NCI-H1048 (cell line): ENCODE data around the gene FAM3D.

ENCODE experiments used
- DNase-seq: peaks from one replicate; lab custom pipeline; 2025; lab: John Stamatoyannopoulos, UW

FAM3D gene

DNA sequence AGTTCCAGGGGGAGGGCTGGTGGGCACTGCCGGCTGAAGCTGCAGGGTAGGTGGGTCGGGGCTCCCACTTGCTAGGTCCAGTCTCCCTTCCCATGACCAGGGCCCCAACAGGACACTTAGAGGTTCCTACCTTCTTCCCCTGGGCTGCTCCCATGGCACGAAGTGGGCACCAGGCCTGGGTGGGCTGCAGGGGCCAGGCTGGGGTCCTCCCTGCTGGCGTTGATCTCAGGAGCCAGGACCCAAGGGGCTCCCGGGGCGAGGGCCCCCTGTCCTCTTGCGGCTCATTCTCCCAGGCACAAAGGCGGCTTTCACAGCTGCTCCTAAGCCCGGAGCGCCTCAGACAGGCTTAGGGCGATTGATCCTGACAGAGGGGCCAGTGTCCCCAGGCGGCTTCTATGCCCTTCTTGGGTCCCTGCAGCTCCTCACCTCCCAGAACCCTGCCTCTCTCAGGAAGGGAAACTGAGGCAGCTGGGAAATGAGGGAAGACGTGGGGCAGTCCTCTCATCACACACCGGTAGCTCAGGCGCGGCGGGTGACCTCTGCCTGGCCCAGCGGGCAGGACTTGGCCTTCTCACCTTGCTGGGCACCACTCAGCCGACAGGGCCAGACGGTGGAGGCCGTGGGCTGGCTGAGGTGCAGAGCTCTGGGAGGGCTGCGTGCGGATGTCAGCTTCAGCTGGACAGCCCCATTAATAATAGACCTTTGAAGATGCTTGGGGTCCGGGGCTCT, 39.6 kb downstream of the FAM3D start:
- no peak for DNase-seq

DNA sequence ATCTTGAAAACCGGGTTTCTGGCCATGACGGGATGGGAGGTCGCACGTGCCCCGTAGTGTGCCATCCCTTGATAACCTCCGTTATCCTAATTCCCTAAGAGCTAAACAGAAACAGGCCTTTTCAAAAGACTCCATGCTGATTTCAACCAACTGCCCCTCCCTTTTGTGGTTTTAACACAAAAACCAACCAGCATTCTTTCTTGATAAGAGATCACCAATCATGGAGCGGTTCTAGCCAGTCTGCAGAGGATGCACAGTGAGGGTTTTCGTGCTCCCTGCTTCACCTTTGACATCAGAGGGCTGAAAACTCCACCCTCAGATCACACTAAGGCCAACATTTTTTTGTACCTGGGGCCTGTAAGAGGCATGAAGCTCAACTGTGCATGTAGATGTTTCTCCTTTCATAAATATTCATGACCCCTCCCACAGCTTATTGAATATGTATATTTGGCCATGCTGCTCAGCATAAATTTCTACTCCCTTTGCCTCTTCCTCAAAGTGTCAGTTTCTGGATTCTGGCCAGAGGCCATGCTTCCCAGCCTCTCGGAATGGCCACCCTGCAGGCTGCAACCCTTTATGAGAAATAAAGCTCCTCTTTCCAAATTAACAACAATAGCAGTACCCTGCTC, 41.3 kb downstream of the FAM3D start:
- no peak for DNase-seq

DNA sequence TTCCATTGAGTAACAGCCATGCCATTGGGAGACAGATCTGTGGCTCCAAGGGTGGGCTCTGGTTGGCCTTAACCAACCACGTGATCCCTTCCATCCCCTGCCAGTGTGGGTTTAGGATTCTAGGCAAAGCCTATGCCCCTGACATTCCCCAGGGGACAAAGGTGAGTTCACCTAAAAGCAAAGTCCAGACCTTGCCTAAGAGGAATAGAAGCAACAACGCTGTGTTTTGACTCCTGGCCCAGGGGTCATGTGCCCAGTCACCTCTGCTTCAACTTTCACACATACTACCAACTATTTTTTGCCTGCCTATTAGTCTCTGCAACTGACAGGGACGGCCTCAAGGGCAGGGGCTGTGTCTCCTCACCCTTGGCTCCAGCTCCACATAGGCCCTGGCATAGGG, 42.0 kb downstream of the FAM3D start:
- no peak for DNase-seq

DNA sequence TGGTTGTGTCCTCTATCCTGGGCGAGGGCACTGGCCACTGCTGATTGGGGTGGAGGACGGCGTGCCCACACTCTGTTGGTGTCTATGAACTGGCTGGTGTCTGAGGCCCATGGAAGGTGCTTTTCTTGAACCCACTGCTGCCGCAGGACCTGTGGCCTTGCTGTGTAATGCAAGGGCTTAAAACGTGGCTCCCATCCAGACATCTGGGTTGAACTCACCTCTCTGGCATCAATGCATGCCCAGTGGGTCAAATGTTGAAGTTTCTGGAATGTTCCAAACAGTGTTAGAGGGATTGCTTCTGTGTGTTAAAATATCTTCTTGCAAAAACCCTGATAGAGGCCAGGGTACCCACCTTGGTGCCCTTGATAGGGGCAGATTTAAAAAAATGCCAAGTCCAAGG, 42.6 kb downstream of the FAM3D start:
- DNase-seq: no peak

DNA sequence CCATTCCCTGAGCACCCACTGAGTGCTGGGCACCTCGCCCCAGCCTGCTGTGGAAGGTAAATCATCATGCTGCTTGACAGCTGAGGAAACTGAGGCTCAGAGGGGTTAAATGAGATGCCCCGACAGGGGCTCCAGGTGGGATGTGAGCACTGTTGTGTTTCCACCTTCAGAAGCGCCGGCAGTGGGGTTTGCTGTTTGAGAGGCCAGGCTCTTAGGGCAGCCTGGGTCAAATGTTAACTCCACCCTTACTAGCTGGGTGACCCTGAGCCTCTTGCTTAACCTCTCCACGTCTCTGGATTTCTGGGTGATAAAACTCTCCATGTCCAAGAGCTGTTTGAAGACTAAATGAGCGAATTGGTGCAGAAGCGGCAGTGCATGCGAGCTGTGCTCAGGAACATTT, 43.1 kb downstream of the FAM3D start:
- no peak for DNase-seq

DNA sequence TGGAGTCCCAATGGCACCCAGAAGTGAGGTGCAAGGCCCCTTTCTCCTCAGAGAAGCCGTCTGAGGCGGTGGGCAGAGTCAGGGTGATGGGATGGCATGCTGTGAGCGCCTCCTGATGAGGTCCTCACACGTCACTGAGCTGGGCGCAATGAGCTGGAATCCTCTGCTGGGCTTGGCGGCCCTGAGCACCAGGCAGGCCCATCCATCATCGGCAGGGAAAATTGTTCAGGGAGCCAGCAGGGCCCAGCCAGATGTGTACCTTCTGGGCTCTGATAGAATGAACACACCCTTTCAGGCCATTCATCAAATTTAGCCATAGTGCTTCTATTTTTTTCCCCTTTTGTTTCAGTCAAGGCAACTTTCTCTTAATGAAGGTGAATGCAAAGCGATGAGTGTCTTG, 43.7 kb downstream of the FAM3D start:
- no peak for DNase-seq

DNA sequence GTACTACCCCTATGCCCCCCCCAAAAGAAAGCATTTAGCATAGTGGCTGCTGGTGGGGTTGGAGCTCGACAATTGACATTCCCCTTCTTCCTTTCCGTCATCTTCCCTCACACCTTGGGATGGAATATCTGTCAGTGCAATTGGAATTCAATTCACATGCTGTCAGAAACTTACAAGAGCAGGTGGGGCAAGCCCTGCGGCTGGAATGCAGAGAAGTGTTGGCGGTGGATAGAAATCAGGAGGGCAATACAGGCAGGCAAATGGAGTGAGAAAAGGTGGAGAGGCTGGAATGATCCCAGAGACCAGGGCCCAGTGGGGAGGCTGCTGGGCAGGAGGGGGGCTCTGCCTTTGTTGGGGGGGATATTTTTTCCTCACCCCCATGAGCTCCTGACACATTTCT, 44.1 kb downstream of the FAM3D start:
- no peak for DNase-seq

DNA sequence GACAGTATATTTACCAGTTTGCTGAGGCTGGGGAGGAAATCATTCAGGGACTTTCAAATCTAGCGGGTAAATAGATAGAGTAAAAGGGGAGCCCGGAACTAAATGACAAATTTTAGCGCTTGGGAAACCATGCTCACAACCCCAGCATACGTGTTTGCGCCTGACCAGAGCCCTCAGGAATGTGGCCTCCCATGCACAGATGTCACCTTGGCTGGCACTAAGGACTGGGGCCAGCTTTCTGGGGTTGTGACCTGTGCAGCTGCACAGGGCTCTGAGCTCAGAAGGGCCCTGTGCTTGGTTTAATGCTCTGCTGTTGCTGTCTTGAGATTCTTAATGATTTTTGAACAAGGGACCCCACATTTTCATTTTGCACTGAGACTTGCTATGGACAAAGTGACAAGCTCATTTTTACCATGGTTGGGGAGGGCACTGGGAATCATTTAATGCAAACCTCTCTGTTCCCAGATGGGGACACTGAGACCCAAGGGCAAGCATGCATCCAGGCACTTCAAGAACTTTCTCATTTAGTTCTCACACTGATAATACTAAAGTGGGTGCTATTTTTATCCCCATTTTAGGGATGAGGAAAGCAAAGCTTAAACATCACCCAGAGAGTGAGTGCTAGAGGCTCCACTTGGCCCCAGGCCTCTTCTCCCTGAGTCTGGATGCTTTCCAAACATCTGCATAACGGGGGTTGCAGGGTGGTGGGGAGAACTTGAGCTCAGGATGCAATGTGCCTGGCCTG, 45.3 kb downstream of the FAM3D start:
- DNase-seq: no peak

DNA sequence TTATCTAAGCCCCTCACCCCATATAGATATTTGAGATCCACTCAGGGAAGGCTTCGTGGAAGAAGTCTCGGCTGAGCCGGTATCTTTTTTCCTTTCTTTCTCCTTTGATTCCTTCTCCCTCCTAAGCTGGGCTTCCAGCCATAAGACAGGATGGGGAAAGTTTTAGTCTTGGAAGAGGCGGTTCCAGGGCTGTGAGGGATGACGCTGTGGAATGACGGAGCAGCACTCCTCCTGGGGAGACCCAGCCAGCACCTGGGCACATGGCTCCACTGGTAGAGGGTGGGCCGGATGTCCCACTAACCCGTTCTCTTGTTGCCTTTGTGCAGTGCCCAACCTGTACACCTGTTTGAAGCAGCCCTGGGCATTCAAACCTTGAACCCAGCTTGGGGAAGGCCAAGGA, 46.2 kb downstream of the FAM3D start:
- no peak for DNase-seq

DNA sequence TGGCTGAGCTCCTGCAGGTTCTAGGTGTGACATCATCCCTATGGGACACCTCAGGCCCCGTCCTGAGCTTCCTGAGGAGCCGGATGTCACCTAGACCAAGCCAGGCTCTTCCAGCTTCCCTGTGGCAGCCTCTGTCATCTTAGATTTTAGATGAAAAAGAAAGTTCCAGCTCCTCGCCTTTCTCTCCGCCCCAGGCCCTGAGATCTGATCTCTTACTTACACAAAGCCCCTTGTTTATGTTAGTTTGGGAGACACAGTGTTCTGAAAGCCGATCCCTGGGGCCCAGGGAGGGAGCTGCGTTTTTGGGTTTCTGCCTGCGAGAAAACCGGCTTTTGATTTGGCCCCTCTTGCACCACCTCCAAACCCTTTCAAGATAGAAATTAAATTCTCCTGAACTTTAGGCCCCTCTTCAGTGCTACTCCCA, 49.2 kb downstream of the FAM3D start:
- DNase-seq: no peak

DNA sequence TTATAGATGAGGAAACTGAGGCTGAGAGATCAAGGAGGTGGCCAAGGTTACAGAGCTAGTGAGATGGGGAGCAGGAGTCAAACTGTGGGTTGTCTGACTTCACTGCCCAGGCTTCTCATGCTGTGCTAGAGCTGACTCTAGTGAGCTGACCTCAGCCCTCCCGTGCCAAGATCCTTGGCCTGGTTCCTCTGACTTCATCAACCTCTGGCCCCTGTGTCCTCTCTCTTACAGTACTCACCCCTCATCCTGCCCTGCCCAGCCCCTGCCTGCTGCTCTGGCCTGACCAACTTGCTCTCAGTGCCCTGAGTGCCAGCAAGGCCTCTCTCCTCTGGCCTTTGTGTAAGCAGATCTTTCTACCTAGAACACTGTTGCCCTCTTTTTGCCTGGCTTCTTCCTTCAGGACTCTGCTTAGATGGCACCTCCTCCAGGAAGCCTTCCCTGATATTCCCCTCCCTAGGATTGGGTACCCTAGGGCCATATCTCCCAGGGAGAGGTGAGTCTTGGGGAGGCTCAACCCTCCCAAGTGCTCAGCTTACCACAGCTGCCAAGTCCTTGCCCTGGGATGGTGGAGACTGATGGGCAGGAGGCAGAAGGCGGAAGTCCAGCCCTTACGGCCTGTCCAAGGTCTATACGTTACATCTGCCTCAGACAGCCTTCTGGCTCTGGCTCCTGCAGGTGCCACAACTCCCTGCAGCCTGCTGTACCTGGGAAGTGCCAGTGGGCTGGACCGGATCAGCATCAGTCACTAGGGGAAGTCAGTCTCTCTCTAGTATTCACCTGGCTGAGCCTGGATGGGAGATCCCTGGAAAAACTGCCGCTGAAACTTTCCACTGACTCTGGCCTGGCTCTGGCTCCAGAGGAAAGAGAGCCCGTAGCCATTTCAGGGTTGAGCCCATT, 53.1 kb downstream of the FAM3D start:
- no peak for DNase-seq

DNA sequence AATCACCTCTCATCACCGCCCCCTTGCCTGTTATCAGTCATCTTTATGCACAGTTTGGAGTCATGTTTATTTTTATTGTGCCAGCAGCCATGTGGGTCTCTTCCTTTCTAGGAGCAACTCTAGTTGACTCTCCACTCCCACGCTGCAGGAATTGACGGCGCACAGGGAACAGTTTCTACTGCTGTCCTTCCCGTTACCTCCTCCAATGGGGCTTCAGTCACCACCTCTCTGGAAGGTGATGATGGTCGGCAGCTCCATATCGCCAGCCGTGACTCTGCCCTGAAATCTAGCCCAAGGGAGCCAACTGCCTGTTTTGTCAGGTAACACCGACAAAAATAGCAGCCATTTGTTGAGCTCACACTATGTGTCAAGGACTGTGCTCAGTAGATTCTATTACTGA, 53.7 kb downstream of the FAM3D start:
- DNase-seq: no peak

DNA sequence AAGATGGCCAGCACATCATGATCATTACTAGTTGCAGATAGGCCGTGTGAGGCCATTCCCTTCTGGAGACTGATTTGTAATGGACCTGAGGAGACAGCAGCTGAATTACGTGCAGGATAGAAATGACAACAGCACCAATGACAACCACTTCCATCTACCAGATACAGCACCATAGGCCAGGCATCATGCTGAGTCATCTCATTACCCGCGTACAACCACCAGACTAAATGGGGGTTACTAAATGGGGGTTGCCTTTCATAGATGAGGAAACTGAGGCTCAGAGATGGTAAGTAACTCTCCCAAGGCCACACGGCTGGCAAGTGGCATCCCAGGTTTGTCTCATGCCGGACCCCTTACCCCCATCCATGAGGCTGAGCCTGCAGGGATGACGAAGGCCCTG, 56.6 kb downstream of the FAM3D start:
- DNase-seq: no peak

DNA sequence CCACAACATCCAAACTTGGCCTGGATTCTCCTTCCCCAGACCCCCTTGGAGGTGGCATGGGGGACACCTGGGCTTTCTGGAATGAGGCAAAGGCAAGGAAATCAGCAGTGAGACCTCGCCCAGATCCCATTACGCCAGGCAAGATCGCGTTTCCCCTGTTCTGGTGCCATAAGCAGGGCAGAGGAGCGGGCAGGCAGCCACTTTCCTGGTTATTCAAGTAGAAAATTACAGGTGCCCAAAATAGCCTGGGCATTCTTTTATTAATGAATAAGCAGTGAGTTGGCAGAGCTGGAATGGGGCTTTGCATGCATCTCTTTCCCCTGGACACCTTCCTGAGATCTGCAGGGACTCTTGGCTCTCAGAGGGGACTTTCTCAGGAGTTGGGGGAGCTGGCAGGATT, 57.9 kb downstream of the FAM3D start:
- DNase-seq: no peak

DNA sequence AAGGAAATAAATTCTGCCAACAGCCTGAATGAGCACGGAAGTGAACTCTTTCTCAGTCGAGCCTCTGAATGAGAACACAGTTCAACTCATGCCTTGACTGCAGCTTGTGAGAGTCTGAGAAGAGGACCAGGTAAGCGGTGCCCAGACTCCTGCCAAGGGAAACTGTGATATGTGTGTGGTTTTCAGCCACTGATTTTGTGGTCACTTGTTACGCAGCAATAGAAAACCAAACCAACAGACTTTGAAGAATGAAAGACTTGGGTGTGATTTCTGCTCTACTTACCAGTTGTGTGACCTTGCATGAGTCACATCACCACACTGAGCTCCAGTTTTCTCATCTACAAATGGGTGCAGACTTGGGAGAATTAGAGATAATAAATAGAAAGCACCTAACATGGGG, 58.8 kb downstream of the FAM3D start:
- no peak for DNase-seq

DNA sequence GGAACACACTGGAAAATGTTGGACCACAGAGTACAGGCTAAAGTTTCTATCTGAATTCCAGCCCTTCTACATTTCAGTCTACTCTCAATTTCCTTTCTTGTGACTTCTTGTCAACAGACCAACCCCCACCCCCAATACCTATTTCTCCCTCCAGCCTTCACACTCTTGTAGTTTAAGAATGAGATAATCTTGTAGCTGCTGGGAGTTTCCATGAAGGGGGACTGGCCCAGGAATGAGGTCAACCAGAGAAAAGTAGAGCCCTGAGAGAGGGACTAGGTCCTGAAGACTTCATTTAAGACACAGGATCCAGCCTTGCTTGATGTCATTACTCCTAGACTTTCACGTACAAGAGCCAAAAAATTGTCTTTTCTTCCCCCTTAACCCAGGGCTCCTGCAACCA, 59.9 kb downstream of the FAM3D start:
- no peak for DNase-seq

DNA sequence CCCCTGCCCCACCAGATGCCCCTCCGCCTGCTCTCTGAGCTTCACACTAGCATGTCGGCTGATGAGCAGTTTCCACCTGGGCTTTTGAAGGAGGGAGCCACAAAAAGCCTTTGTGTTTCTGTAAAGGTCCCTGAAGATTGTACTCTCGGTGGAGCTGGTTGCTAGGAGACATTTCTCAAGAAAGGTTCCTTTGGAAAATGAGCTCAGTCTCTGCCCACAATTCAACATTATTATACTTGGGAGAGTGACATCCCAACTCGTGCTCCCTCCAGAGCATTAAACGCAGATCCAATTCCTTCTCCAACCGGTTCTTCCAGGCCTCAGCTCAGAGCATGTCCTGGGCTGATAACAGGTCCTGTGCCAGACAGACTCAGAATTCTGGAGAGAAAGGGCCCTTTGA, 62.5 kb downstream of the FAM3D start:
- DNase-seq: no peak

DNA sequence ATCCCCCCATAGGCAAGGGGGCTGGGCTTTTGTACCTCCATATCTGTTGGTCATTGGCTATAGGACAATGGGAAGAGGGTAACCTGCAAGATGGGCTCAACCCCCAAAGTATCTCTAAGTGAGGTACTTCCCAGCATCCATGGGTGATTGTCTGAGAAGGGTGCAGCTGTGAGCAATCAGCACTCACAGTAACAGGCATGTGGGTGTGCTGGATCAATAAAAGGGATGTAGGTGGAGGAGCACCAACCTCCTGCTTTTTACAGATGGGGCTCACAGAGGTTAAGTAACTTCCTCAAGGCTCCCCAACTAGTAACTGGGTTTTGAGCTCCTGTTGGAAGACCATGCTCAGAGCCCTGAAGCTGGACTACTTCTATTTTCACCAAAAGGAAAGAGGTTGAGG, 63.0 kb downstream of the FAM3D start:
- no peak for DNase-seq

DNA sequence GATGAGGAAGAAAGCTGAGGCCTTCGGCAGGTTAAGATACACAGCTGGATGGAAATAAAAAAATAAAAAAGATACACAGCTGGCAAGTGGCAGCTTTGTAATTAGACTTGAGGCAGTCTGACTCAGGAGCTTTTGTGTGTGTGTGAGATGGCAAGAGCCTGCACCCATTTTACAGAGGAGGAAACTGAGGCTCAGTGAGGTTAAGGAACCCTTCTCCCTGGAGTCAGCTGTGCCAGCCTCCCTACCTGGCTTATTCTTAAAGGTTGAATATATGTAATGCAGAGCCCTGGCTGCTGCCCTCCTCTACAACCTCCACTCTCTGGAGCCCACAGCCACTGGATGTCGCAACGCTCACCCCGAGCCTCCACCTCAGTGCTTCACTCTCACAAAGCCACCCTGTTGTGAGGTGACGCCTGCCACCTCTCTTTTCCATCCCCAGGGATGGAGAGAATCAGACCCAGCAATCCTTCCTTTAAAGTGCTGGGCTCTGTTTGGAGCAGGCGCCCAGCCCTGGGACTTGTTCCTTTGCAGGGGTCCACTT, 68.7 kb downstream of the FAM3D start:
- DNase-seq: no peak

DNA sequence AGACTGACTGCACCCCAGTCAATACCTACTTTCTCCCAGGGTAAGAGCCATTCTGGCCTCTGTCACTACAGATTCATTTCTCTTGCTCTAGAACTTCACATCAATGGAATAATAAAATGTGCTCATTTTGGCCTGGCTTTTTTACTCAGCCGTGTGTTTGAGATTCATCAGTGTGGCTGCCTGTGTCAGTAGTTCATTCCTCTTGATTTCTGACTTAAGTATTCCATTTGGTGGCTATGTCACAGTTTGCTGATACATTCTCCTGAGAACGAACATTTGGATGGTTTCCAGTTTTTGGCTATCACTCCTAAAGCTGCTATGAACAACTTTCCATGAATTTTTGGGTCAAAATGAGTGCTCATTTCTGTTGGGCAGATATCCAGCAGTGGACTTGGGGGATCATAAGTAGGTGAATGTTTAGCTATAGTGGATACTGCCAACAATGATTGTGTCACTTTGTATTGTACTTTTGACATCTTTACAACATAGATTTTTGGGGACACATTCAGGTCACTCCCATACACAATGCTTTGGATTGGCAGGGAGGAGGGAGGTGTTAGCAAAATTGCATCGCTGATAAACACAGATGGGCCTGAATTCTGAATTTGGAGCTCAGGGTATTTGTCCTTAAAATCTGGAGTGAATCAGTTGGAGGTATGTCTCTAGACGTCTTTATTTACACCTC, 69.6 kb downstream of the FAM3D start:
- no peak for DNase-seq

DNA sequence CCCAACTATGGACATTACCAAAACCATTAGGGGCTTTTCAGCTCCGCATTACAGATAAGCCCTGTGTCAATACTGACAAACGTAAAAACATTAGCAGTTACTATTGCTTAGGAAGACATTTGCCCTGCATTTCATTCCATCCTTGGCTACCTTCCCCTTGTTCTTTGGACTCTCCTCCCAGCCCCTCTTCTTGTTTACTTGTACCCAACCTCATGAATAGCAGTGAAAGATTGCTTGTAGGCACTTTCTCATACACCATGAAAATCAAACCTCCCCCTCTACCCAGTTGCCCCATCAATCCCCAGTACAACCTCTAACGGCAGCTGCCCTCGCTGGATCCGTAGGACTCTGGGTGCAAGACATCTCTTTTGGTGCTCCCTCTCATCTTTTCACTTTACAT, 72.5 kb downstream of the FAM3D start:
- DNase-seq: no peak
